Measurements from ENCODE around the gene VCAN.
"Not testable (repeated sequence)": the region's sequence is repeated elsewhere in the genome, so short reads cannot be mapped to it uniquely, and the experiment has no call there.

Gene VCAN

GRCh38 chr5:83471405-83472212, at the start of gene VCAN:
Gene VCAN, plus strand, starts transcription at chr5:83471744. Its CDS starts 11,775 bp downstream, at chr5:83483519.
- no peak for DNase-seq

- no peak for DNase-seq
Observed at GRCh38 chr5:83422284-83422683, 49.3 kb upstream of the VCAN start.

GRCh38 chr5:83426855-83427254, 44.7 kb upstream of the VCAN start:
- DNase-seq, result no peak

GRCh38 chr5:83428126-83428525, 43.4 kb upstream of the VCAN start:
- no peak for DNase-seq

GRCh38 chr5:83428890-83429289, 42.7 kb upstream of the VCAN start:
- no peak for DNase-seq

- no peak for DNase-seq
Observed at GRCh38 chr5:83430130-83431010, 41.2 kb upstream of the VCAN start.

GRCh38 chr5:83433891-83434290, 37.7 kb upstream of the VCAN start:
- DNase-seq, result no peak

- no peak for DNase-seq
Observed at GRCh38 chr5:83434946-83435345, 36.6 kb upstream of the VCAN start.

- no peak for DNase-seq
Observed at GRCh38 chr5:83436276-83436675, 35.3 kb upstream of the VCAN start.

GRCh38 chr5:83437697-83438096, 33.8 kb upstream of the VCAN start:
- not testable (repeated sequence) for DNase-seq

GRCh38 chr5:83440826-83441225, 30.7 kb upstream of the VCAN start:
- DNase-seq, result no peak

- no peak for DNase-seq
Observed at GRCh38 chr5:83441747-83442146, 29.8 kb upstream of the VCAN start.

GRCh38 chr5:83443534-83443933, 28.0 kb upstream of the VCAN start:
- no peak for DNase-seq

GRCh38 chr5:83444445-83444844, 27.1 kb upstream of the VCAN start:
- DNase-seq, result no peak

GRCh38 chr5:83446253-83446947, 25.1 kb upstream of the VCAN start:
- no peak for DNase-seq

GRCh38 chr5:83447533-83447932, 24.0 kb upstream of the VCAN start:
- DNase-seq, result no peak

- DNase-seq, result no peak
Observed at GRCh38 chr5:83450183-83450966, 21.2 kb upstream of the VCAN start.

- no peak for DNase-seq
Observed at GRCh38 chr5:83450967-83451248, 20.6 kb upstream of the VCAN start.

- no peak for DNase-seq
Observed at GRCh38 chr5:83451955-83452354, 19.6 kb upstream of the VCAN start.

GRCh38 chr5:83453937-83454336, 17.6 kb upstream of the VCAN start:
- no peak for DNase-seq

GRCh38 chr5:83464261-83464660, 7.3 kb upstream of the VCAN start:
- DNase-seq, result no peak

GRCh38 chr5:83467371-83468035, 4.0 kb upstream of the VCAN start:
- no peak for DNase-seq

Measured in GF-D8 (cell line).